ENCODE measurements around the gene KAZN.

Gene KAZN

DNA sequence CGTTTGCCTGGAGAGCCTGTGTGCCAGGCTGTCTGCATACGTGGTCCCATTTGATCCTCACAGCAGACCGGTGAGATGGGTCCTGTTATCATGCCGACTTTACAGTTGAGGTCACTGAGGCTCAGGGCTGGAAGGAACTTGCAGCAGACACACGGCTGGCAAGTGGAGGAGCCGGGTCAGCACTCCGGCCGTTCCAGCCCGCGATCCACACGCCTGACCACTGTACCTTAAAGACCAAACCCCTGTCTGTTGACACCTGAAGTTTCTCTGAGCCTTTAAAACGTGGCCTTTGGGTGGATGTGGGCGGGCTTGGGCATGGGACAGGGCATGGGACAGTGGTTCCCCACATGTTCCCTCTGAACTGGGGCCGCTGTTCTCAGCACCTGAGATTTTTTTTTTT, 383.5 kb downstream of the KAZN start:
- DNase-seq: no peak
- ATAC-seq: no peak
- Mint-ChIP-seq H3K27me3 (no peaks in the 10 kb centered on the region), H3K36me3 (ENCODE audit: low read depth) (no peaks in the 10 kb centered on the region), H3K27ac (no peak overlapping the region), H3K4me1 (no peaks in the 10 kb centered on the region), H3K4me3 (no peak overlapping the region), H3K9me3 (no peaks in the 10 kb centered on the region)

DNA sequence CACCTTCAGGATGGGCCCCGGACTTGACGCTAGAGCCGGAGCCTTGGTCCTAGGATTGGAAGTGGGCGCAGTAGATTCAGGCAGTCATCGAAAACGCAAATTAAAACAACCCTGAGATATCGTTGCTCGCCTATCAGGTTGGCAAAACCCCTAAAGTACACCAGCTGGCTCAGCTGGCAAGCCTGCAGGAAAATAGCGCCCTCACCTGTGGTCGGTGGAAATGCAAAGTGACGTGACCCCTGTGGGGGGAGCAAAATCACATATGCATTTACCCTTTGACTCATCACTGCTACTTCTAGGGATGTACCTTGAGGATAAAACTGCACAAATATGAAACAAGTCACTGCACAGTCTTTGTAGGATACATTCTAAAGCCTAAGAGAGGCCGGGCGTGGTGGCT, 384.8 kb downstream of the KAZN start:
- H3K27ac Mint-ChIP-seq: no peak overlapping the region
- ATAC-seq (no peak), DNase-seq (no peak)
- no peaks in the 10 kb centered on the region for H3K27me3 Mint-ChIP-seq
- H3K4me3 Mint-ChIP-seq: no peak overlapping the region
- H3K36me3 Mint-ChIP-seq (ENCODE audit: low read depth): no peaks in the 10 kb centered on the region
- no peaks in the 10 kb centered on the region for H3K9me3 Mint-ChIP-seq
- H3K4me1 Mint-ChIP-seq: no peaks in the 10 kb centered on the region

DNA sequence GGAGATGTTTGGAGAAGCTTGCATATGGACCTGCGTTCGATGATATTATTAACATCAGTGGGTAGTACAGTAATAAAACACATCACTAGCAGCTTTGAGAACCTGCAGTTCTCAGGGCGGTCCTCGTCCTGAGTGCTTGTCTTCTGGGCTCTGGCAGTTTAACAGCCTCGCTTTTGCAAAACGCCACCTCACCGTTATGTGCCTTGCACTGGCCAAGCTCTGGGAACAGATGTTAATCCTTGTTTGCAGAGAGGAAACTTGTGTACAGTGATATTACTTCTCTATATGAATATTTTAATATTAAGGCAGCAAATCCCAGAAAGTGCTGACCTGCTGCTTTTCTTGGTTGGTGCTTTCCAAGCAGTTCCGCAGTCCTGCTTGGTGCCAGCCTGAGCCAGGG, 387.7 kb downstream of the KAZN start:
- H3K4me3 Mint-ChIP-seq: no peak overlapping the region
- H3K27ac Mint-ChIP-seq: no peak overlapping the region
- H3K9me3 Mint-ChIP-seq: no peaks in the 10 kb centered on the region

DNA sequence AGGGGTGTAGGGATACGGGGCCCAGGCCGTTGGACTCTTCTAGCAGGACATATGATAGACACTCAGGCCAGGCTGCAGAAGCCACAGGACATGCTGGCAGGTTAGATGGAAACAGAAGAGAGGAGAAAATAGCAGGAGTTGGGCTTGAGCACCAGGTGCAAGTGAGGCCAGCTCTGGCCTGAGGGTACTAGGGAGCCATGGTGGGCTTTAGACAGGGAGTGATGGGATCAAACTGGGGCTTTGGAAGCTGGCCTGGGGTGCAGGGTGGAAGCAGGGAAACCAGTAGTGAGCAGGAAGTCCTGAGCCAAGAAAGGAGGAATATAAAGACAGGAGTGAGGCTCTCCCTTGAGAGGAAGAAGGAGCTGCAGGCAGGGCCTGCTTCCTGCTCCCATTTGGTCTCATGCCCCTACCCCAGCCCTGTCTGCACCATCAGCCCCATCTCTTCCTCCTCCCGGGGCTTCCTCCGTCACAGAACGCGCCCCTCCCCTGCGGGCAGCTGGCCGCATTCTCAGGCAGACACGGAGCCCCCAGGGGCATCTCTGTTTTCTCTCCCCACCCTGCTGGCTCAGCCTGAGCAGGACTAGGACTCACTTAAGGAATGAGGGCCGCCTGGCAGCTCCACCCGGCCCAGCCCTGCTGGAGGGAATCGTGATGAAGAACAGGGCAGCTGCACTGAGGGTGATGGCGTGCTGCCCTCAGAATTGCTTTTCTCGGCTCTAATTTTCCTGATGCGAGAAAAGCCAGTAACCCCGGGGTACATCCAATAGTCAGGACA, 389.5 kb downstream of the KAZN start:
- Mint-ChIP-seq H3K9me3 (no peaks in the 10 kb centered on the region), H3K4me3 (no peak overlapping the region), H3K36me3 (ENCODE audit: low read depth) (no peaks in the 10 kb centered on the region), H3K27me3 (no peaks in the 10 kb centered on the region), H3K4me1 (no peaks in the 10 kb centered on the region), H3K27ac (no peak overlapping the region)
- DNase-seq: no peak
- no peak for ATAC-seq

More for the DNA sequence above, 387.7 kb downstream of the KAZN start:
- Mint-ChIP-seq H3K27me3 (no peaks in the 10 kb centered on the region), H3K36me3 (ENCODE audit: low read depth) (no peaks in the 10 kb centered on the region), H3K4me1 (no peaks in the 10 kb centered on the region)
- DNase-seq (no peak), ATAC-seq (no peak)

DNA sequence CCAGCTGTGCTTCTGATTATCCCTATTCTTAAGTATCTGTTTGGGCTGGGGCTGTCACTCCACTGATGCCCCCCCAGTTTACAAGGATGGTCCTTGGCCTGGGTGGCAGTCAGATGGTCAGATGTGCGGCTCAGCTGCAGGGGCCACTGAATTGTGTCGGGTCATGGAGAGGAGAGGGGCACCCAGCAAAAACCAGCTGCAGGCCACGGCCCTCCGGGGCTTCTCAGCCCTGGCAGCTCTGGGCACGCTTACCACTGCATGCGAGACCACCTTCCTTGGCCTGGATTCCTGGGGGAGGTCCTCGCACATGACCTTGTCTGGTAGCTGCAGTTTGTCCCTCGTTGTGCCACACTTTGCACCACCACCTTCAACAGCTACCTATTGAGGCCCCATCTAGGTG, 390.2 kb downstream of the KAZN start:
- DNase-seq: no peak
- H3K4me3 Mint-ChIP-seq: no peak overlapping the region
- H3K27ac Mint-ChIP-seq: no peak overlapping the region
- no peak for ATAC-seq
- H3K9me3 Mint-ChIP-seq: no peaks in the 10 kb centered on the region
- no peaks in the 10 kb centered on the region for H3K4me1 Mint-ChIP-seq
- H3K36me3 Mint-ChIP-seq (ENCODE audit: low read depth): no peaks in the 10 kb centered on the region
- no peaks in the 10 kb centered on the region for H3K27me3 Mint-ChIP-seq

DNA sequence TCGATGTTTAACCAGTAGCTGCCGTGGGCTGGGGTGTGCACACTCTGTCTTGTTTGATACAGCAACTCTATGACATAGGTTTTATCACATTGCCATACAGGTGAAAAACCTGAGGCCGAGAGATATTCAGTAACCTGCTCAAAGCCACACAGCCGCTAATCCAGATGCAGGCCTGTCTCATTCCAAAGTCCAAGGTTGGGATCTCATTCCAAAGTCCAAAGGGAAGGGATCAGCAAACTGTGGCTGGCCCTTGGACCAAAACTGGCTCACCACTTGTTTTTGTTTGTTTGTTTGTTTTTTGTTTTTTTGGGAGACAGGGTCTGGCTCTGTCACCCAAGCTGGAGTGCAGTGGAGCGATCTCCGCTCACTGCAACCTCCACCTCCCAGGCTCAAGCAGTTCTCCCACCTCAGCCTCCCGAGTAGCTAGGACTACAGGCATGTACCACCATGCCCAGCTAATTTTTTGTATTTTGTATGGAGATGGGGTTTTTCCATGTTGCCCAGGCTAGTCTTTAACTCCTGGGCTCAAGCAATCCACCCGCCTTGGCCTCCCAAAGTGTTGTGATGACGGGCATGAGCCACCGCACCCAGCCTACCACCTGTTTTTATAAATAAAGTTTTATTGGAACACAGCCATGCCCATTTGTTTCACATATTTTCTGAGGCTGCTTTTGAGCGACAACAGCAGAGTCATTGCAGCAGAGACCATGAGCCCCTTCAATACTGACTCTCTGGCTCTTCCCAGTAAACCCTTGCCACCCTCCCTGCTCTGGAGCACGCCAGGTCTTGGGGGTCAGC, 391.6 kb downstream of the KAZN start:
- H3K27ac Mint-ChIP-seq: no peak overlapping the region
- no peak overlapping the region for H3K4me3 Mint-ChIP-seq
- H3K27me3 Mint-ChIP-seq: no peaks in the 10 kb centered on the region
- ATAC-seq: no peak
- no peak for DNase-seq
- H3K36me3 Mint-ChIP-seq (ENCODE audit: low read depth): no peaks in the 10 kb centered on the region
- no peaks in the 10 kb centered on the region for H3K9me3 Mint-ChIP-seq
- H3K4me1 Mint-ChIP-seq: no peaks in the 10 kb centered on the region

DNA sequence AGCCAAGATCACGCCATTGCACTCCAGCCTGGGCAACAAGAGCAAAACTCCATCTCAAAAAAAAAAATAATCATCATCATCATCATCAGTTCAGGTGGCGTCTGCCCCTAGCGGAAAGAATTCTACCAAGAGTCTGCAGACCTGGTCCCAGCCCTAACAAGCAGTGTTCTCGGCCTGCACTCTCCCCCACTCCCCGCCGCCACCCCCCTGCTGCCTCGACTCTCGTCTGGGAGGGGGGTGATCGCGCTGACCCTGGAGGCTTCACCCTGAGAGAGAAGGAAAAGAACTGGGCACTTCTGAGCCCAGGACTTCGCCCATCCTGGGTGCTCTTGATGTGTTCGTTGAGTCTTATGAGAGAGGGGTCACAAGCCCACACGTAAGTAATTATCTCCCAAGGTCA, 394.9 kb downstream of the KAZN start:
- DNase-seq: no peak
- H3K4me3 Mint-ChIP-seq: no peak overlapping the region
- ATAC-seq: no peak
- no peaks in the 10 kb centered on the region for H3K9me3 Mint-ChIP-seq
- H3K27ac Mint-ChIP-seq: no peak overlapping the region
- H3K27me3 Mint-ChIP-seq: no peaks in the 10 kb centered on the region
- no peaks in the 10 kb centered on the region for H3K4me1 Mint-ChIP-seq
- no peaks in the 10 kb centered on the region for H3K36me3 Mint-ChIP-seq (ENCODE audit: low read depth)

DNA sequence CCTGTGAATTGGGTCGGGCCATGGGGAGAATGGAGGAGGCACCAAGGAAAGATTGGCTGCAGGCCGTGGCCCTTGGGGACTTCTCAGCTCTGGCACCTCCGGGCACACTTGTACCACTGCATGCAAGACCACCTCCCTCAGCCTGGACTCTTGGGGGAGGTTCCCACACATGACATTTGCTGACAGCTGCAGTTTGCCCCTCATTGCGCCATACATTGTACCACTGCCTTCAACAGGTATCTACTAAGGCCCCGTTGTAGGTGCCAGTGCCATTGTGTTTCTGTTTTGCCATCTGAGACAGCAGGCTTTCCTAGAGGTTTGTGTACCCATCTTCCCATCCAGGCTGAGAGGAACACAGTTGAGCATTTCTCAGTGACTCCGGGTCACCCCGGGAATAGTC, 395.7 kb downstream of the KAZN start:
- no peak for ATAC-seq
- H3K27ac Mint-ChIP-seq: no peak overlapping the region
- H3K36me3 Mint-ChIP-seq (ENCODE audit: low read depth): no peaks in the 10 kb centered on the region
- DNase-seq: no peak
- no peak overlapping the region for H3K4me3 Mint-ChIP-seq
- no peaks in the 10 kb centered on the region for H3K9me3 Mint-ChIP-seq
- no peaks in the 10 kb centered on the region for H3K27me3 Mint-ChIP-seq
- H3K4me1 Mint-ChIP-seq: no peaks in the 10 kb centered on the region

DNA sequence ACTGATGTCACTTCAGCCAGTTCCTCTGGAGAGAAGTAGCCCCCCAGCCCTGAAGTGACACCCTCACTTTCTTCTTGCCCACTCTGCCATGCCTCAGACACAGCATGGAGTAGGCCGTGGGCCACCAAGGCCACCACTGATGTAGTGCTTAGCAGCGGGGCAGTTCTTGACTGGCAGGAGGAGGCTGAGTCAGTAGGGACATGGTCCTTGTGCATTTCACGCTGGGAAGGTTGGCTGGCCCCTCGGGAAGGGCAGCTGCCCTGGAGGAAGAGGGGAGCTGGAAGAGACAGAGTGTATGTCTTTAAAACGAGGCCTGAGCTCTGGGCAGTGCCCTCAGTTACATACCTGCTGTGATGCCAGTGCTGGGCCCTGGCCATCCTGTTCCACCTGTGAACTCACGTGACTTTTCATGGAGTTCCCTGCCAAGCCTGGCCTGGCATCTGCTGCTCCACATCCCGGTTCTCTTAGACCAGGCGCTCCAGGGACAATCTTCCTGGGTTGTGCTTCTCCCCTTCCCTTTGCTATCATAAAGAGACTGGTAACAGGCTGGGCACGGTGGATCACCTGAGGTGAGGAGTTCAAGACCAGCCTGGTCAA, 396.5 kb downstream of the KAZN start:
- ATAC-seq: no peak
- Mint-ChIP-seq H3K4me3 (no peak overlapping the region), H3K9me3 (no peaks in the 10 kb centered on the region), H3K4me1 (no peaks in the 10 kb centered on the region), H3K36me3 (ENCODE audit: low read depth) (no peaks in the 10 kb centered on the region), H3K27me3 (no peaks in the 10 kb centered on the region), H3K27ac (no peak overlapping the region)
- no peak for DNase-seq

DNA sequence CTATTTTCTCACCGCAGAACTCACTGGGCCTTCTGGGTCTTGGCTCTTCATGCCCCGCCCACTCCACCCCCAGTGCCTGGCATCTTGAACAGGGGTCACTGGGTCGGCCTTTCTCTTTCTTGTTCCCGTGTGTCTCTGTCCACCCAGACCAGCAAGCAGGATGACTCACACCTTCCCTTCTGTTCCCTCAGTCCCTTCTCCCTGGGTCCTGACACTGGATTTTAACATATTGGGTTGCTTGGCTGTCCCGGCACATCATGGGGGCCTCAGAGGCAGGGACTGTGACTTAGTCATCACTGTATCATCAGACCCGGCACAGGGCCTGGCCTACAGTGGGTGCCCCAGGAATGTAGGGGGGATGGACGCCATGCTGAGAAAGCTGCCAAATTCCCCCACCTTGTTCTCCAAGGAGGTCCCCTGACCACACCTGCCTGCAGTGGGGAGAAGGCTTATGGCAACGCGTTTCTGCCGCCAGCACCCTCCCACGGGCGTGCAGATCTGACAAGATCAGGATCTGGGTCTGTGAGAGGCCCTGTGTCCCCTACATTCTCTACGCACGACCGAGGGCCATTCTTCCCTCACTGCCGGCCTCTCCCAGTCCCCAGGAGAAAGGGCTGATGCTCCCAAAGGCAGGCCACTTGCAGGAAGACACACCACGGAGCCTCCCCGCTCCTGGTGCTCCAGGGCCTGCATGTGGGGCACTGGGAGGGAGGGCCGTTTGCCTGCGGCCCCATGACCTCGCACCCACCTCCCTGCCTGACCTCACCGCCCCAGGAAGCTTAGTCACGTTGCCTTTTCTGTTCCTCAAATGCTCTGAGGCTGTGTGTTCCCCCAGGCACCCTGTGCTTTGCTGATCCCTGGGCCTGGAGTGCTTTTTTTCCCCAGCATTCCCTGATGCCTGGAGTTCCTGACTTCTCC, 397.9 kb downstream of the KAZN start:
- H3K4me3 Mint-ChIP-seq: no peak overlapping the region
- no peaks in the 10 kb centered on the region for H3K4me1 Mint-ChIP-seq
- no peaks in the 10 kb centered on the region for H3K27me3 Mint-ChIP-seq
- no peak overlapping the region for H3K27ac Mint-ChIP-seq
- ATAC-seq (no peak), DNase-seq (no peak)
- no peaks in the 10 kb centered on the region for H3K9me3 Mint-ChIP-seq
- no peaks in the 10 kb centered on the region for H3K36me3 Mint-ChIP-seq (ENCODE audit: low read depth)

DNA sequence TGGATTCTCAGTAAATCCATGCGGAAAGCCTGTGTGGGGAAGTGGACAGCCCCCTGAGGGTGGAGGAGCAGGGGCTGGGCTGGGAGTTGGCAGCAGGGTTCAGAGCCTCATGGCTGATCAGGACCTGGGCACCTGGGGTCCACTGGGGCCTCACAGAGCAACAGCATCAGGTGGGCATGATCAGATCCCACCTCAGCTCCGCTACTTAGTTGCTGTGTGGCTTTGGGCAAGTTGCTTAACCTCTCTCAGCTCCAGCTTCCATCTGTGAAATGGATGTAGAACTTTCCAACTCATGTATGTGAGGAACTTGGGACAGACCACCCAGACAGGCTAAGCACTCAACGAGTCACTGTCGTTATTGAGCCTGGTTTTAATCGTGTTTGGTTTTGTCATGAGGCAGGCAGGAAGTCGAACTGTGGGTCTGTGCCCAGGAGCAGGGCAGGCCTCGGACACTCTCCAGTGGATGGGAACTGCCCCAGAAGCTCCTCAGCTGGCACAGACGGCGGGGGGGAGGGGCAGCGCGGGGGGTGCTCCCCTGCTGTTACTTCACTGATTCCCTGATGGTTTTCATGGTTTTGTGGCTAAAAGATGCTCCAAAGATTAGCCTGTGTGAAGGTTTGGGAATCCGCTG, 399.3 kb downstream of the KAZN start:
- Mint-ChIP-seq H3K36me3 (ENCODE audit: low read depth) (no peaks in the 10 kb centered on the region), H3K4me3 (no peak overlapping the region), H3K27me3 (no peaks in the 10 kb centered on the region), H3K27ac (no peak overlapping the region), H3K9me3 (no peaks in the 10 kb centered on the region), H3K4me1 (no peaks in the 10 kb centered on the region)
- DNase-seq (no peak), ATAC-seq (no peak)

DNA sequence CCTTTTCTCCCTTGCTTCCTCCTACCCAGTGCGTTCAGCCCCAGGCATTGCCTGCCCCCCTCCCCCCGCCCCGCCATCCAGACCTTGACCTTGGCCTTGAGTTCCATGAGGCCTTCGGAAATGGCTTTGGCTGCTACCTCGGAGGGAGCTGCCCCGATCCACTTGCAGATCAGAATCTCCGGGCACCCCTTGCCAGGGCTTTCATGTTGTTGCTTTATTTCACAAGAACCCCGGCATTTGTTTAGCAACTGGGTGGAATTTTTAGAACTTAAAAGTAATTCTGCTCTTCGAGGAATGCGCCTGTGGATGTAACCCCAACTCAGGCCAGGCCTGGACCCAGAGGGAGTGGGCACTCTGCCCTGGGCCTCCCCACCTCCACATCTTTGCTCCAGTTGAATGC, 401.0 kb downstream of the KAZN start:
- ATAC-seq: no peak
- no peak overlapping the region for H3K27ac Mint-ChIP-seq

DNA sequence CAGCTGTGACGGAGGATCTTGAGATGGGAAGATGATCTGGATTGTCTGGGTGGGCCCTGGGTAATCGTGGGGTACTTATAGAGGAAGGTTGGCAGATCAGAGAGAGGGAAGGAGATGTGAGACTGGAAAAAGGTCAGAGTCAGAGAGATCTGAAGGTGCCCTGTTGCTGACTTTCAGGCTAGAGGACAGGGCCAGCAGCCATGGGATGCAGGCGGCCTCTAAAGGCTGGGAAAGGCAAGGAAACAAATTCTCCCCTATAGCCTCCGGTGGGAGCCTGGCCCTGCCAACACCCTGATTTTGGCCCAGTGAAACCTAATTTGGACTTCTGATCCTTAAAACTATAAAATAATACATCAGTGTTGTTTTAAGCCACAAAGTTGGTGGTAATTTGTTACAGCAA, 401.5 kb downstream of the KAZN start:
- Mint-ChIP-seq H3K36me3 (ENCODE audit: low read depth) (no peaks in the 10 kb centered on the region), H3K4me3 (no peak overlapping the region), H3K27me3 (no peaks in the 10 kb centered on the region), H3K9me3 (no peaks in the 10 kb centered on the region), H3K4me1 (no peaks in the 10 kb centered on the region), H3K27ac (no peak overlapping the region)
- ATAC-seq (no peak), DNase-seq (no peak)

More for the DNA sequence above, 401.0 kb downstream of the KAZN start:
- no peak for DNase-seq
- no peaks in the 10 kb centered on the region for H3K4me1 Mint-ChIP-seq
- H3K27me3 Mint-ChIP-seq: no peaks in the 10 kb centered on the region
- H3K36me3 Mint-ChIP-seq (ENCODE audit: low read depth): no peaks in the 10 kb centered on the region
- no peaks in the 10 kb centered on the region for H3K9me3 Mint-ChIP-seq
- H3K4me3 Mint-ChIP-seq: no peak overlapping the region

DNA sequence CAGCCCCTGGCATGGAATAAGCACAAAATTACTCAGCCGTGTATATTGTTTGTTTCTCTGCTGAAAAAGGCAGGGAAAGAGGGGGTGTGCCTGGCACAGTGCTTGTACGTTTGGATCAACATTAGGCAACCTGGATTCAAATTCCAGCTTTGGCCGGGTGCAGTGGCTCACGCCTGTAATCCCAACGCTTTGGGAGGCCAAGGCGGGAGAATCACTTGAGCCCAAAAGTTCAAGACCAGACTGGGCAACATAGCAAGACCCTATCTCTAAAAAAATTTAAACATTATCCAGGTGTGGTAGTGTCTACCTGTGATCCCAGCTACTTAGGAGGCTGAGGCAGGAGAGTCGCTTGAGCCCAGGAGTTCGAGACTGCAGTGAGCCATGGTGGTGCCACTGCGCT, 402.2 kb downstream of the KAZN start:
- Mint-ChIP-seq H3K4me3 (no peak overlapping the region), H3K27me3 (no peaks in the 10 kb centered on the region), H3K9me3 (no peaks in the 10 kb centered on the region), H3K27ac (no peak overlapping the region), H3K4me1 (no peaks in the 10 kb centered on the region), H3K36me3 (ENCODE audit: low read depth) (no peaks in the 10 kb centered on the region)
- DNase-seq (no peak), ATAC-seq (no peak)

Data from activated naive CD8-positive, alpha-beta T cell treated with anti-CD3 and anti-CD28 coated beads, Interleukin-2, amount 50 U/mL, for 24 hours (primary cell).